ENCODE measurements around the gene PMS2.
"Not testable (repeated sequence)": the region's sequence is repeated elsewhere in the genome, so short reads cannot be mapped to it uniquely, and the experiment has no call there.

PMS2 gene, protein sequence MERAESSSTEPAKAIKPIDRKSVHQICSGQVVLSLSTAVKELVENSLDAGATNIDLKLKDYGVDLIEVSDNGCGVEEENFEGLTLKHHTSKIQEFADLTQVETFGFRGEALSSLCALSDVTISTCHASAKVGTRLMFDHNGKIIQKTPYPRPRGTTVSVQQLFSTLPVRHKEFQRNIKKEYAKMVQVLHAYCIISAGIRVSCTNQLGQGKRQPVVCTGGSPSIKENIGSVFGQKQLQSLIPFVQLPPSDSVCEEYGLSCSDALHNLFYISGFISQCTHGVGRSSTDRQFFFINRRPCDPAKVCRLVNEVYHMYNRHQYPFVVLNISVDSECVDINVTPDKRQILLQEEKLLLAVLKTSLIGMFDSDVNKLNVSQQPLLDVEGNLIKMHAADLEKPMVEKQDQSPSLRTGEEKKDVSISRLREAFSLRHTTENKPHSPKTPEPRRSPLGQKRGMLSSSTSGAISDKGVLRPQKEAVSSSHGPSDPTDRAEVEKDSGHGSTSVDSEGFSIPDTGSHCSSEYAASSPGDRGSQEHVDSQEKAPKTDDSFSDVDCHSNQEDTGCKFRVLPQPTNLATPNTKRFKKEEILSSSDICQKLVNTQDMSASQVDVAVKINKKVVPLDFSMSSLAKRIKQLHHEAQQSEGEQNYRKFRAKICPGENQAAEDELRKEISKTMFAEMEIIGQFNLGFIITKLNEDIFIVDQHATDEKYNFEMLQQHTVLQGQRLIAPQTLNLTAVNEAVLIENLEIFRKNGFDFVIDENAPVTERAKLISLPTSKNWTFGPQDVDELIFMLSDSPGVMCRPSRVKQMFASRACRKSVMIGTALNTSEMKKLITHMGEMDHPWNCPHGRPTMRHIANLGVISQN

DNA sequence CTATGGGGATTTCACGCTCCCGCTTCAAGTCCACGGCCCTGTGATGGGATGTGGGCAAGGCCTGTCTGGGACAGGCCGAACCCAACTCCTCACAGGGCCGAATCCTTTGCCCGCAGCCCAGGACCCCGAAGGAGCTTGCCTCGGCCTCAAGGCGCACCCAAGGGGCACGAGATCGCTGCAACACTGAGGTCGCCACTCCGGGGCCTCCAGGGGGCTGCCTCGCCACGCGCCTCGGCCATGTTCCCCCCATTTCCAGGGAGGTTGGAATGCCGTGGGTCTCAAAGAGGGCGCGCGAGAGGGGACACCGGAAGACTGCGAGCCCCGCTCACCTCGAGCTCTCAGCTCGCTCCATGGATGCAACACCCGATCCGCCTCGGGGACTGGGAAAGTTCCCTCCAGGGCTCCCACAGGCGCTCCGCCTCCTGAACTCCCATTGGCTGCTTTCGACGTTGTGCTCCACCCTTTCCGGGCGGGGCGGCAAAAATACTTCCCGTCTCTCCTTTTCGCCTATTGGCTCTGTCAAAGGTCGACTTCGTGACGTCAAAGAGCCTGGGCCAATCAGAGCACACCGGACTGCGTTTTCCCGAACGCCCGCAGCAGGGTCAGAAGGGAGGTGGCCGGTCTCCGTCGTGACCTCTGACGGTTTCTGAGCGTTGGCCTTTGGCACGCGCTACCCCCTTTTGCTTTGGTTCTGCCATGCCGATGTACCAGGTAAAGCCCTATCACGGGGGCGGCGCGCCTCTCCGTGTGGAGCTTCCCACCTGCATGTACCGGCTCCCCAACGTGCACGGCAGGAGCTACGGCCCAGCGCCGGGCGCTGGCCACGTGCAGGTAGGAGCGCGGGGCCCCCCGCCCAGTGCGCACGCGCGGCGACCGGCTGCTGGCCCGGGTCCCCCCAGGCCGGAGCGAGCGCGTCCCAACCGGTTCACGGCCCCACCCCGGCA is at the start of gene PMS2, which contains the start of gene AIMP2:
Gene PMS2, minus strand, starts transcription at position 382 of the 944 bp plus-strand sequence. Its CDS starts 30 bp downstream, at position 352.
Gene AIMP2, plus strand, starts transcription at position 605 of the 944 bp plus-strand sequence. Its CDS starts 92 bp downstream, at position 697.
- peak; percentile 100 for DNase-seq (ENCODE audit: low spot score)

DNA sequence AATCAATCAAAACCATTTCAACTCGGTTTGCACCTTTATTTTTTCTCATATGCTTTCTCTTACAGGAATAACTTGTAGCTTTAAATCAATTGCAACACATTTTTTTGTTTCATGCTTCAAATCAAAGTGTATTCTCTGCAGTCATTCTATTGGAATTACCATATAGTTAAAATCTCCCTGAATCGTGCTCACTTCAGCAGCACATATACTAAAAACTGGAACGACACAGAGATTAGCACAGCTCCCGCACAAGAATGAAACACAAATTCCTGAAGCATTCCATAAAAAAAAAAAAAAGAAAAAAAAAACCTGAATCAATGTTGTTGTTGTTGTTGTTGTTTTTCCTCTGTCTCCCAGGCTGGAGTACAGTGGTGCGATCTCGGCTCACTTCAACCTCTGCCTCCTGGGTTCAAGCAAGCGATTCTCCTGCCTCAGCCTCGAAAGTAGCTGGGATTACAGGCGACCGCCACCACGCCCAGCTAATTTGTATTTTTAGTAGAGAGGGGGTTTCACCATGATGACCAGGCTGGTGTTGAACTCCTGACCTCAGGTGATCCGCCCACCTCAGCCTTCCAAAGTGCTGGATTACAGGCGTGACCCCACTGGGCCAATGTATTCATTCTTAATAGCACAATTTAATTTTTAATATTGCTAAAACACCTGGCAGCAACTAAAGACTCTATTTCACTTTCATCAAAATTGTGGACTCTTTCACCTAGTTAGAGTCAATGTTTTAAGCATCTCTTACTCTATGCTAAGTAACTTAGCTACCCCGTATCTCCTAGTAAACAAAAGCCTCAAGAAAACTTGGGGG is 48.7 kb upstream of the PMS2 start:
- no peak for DNase-seq (ENCODE audit: low spot score)

DNA sequence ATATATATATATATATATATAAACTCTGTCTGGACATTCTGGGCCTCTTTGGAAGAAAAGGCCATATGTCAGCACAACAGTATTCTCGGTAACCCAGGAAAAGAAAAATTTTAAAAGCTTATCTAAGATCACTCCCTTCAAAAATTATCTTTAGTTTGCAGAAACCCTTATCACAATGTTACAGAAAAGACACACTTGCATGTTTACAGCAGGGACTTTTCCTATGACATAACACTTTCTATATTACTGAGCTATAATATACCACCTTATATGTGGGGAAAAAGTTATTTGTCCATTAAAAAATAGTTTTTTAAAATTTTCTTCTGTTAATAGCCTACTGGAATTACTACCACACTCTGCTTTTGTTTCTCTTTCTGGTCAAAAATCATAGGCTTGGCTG is 47.8 kb upstream of the PMS2 start:
- DNase-seq (ENCODE audit: low spot score), result no peak

DNA sequence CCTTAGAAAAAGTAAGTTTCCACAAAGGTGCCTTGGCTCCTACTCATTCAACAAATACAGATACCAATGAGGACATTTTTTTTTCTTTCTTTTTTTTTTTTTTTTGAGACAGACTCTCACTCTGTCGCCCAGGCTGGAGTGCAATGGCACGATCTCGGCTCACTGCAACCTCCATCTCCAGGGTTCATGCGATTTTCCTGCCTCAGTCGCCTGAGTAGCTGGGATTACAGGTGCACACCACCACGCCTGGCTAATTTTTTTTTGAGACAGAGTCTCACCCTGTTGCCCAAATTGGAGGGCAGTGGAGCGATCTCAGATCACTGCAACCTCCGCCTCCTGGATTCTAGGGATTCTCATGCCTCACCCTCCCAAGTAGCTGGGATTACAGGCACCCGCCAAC is 42.3 kb upstream of the PMS2 start:
- not testable (repeated sequence) for DNase-seq (ENCODE audit: low spot score)

DNA sequence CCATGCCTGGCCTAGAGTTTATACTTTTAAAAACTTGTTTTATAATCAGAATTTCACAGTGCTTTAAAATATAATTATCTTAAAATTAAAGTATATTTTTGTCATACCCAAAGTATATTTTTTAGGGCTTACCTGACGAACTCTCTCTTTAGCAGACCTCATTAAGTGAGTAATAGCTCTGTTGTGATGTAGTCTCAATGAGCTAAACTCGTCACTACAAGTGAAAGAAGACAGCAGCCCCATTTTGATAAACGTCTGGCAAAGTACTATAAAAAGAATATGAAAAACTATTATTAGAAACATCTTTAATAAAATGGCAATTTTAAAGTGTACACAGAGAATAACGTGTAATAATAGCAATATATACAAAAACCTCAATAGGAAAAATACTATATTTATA is 40.9 kb upstream of the PMS2 start:
- DNase-seq (ENCODE audit: low spot score), result no peak

DNA sequence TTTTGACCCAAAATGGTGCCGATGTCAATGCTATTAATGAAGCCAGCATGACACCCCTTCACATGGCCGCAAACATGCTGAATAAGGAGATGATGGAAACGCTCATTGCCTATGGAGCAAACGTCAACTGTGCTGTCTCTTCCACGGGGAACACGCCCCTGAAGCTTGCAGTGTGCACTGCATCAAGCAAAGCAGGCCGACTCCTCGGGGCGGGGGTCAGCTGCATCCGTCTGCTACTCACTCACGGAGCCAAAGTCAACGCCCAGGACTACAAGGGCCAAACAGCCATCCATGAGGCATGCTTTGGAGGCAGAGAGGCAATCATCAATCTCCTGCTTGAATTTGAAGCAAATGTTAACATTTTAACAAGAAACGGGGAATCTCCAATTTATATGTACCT is 26.8 kb upstream of the PMS2 start:
- DNase-seq (ENCODE audit: low spot score), result no peak

DNA sequence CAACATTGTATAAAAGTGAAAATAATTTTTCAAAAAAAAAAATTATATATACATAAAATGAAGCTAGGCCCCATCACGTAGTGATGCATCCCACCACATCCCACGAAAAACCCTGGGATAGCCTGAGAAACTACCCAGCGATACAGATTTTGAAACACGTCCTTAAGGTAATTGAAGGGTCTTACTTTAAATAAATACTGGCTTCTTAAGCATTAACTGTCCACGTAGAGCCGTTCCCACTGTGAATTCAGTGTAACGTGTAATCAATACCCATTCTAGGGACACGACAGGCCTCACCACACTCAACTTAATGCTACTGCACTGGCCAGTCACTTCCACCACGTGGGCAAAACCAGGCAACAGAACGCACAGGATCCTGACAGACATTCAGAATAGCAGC is 26.3 kb upstream of the PMS2 start:
- no peak for DNase-seq (ENCODE audit: low spot score)

DNA sequence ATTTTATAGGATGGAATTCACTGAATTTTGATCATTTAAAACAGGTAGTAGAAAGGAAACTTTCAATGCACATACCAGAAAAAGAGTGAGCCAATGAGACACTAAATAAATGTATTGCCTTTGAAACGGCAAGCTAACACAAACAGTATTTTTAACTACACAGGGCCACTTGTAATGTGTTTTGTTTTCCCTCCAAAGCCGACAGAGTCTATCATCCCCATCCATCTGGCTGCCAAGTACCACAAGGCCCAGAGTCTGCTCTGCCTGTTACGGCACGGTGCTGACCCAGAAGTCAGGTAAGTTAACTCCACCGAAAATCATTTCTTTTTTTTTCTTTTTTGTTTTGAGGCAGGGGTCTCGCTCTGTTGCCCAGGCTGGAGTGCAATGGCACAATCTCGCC is 23.8 kb upstream of the PMS2 start:
- no peak for DNase-seq (ENCODE audit: low spot score)

DNA sequence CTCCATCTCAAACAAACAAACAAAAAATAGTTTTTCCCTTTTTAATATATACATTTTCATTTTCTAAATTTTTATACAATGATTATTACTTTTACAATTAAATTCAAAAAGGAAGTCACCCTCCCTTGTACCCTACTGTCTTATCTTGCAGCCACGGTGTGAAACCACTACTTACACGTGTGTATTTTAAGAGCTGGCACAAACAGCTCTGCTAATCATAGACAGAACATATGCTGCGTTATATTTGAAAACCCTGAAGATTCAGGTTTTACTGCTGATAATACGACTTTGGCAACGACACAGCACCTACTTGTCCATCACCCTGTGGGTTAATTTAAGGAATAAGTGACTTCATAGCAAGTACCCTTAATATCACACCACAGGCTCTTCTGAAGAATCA is 23.3 kb upstream of the PMS2 start:
- DNase-seq (ENCODE audit: low spot score), result no peak

DNA sequence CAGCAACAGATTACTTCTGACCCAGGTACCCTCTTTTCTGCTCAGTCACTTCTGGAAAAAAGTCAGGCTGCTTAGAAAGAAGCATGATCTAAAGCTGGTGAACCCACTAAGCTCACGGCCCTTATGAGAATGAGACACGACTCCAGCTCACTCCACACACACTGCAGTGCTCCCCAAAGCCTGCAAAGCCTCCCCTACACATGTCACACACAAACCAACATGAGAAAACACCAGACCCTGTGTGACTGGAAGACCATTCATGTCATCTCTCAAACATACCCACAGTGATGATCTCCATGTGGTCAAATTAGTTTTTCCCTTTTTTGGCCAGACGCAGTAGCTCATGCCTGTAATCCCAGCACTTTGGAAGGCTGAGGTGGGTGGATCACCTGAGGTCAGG is 22.7 kb upstream of the PMS2 start:
- DNase-seq (ENCODE audit: low spot score), result no peak

DNA sequence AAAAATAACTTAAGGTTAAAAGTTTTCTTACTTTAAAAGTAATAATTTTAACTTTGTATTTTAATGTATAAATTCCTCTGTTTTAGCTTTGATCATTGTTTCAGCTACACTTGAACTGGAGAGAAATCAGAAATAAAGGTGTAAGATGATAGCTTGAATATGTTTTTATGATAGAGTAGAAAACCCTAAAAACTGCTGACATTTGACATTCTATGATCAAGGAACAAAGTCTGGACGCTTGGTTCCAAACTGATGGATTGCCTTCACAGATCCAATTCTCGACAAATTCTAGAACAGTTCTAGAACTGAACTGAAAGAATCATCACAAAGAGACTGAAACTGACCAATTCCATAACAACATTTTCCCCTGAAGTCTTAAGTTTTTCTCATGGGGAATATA is 22.1 kb upstream of the PMS2 start, which contains the start of gene ANKRD61:
Gene ANKRD61, plus strand, starts transcription at position 389 of the 400 bp plus-strand sequence. Its CDS starts 0 bp downstream, at position 389.
- no peak for DNase-seq (ENCODE audit: low spot score)

DNA sequence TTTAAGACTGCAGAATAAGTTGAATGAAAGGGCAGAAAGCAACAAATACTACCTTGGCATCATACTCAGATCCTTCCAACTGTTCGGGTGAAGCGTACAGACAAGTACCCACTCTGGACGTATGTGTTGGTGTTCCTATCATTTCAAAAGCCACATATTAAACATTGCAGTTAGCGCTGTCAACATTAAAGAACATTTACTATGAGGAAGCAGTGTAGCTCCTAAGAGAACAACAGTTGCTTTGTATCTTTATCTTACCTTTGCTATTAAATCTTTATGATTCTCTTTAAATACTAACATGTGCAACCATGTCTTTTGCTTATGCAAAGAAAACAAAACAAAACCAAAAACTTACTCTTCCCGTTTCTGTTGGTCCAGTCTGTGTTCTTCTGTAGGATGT is 19.7 kb upstream of the PMS2 start:
- DNase-seq (ENCODE audit: low spot score), result no peak

DNA sequence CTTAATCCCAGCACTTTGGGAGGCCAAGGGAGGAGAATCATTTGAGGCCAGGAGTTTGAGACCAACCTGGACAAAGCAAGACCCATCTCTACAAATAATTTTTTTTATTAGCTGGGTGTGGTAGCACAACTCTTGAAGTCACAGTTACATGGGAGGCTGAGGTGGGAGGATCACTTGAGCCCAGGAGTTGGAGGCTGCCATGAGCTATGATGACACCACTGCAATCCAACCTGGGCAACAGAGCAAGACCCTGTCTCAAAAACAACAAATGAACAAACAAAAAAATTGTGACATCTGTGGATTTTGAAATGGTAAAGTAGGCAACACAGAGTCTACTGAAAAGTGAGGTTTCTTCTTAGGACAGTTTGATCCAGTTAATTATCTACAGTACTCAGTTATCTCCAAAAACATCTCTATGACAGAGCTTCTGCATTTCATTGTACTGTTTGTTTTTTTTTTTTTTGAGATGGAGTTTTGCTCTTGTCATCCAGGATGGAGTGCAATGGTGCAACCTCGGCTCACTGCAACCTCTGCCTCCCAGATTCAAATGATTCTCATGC is 19.0 kb upstream of the PMS2 start:
- DNase-seq (ENCODE audit: low spot score), result no peak

DNA sequence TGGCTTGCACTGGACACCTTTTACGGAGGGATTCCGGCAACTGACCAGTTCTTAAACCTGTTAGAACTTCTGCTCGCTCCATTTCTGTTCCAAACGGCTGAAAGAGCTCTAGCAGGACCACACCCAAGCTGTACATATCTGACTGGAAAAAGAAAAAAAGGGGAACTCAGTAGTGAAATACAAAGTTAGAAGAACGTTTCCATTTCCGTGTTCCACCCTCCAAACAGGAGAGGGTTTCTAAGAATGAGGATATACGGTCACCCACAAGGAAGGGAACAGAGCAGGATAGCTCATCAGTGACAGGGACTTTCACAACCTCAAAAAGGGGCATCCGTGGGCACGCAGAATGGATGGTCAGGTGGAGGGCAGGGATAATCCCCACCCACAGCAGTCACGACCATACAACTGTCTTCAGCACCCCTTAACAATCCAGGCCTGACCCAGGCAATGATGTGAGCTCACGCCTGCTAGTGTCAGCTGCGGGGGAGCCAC is 18.0 kb upstream of the PMS2 start:
- no peak for DNase-seq (ENCODE audit: low spot score)

DNA sequence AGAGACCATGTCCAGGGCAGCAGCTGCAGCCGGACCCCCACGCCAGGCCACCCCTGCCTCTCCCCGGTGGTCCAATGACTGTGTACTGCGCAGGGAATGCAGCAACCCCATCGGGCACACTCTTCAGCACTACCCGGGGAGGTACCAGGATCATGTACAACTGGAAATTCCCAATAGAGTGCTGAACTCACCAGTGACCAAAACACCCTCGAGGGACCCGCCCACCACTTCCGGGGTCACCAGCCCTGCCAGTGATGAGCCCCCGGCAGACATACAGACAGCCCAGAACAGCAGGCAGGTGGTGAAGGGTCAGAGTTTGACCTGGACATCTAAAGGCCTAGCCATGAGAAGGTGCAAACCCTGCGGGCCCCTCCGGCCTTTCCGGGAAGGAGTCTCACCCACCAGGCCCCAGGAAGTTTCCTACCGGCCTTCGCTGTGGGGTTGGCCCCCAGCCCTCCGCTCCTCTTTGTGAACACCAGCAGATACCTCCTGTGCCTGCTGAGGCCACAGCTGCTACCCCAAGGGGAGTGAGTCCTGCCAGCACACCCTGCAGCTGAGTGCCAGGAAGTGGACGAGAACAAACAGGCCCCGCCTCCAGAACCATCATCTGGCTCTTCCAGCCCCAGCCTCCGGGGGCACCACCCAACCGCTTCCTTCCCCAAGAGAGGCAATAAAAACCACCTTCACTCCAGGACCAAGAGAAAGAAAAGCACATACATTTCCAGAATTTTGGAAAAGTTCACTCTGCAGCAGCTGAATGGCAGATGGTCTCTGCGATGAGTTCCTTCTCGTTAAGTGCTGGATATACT is 17.4 kb upstream of the PMS2 start:
- peak; percentile 34 for DNase-seq (ENCODE audit: low spot score)

DNA sequence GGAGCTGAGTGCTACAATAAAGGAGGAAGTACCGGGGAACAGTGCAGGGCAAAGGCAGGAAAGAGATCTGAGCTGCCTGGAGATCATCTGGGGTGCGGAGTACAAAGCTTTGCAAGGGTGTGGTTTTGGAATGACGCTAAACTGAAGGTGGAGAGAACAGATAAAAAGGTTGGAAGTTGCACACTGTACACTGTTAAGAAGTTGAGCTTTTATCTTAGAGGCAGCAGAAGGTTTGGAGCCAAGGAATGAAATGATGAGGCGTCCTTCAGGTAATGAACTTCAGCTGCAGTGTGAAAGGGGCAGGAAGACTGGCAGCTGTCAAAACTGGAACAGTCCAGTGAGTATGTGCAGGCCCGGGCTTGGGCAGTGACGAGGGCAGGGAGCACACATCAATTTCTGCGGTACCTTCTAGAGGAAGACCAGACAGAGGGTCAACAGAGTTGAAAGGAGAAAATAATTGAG is 15.2 kb upstream of the PMS2 start:
- no peak for DNase-seq (ENCODE audit: low spot score)

DNA sequence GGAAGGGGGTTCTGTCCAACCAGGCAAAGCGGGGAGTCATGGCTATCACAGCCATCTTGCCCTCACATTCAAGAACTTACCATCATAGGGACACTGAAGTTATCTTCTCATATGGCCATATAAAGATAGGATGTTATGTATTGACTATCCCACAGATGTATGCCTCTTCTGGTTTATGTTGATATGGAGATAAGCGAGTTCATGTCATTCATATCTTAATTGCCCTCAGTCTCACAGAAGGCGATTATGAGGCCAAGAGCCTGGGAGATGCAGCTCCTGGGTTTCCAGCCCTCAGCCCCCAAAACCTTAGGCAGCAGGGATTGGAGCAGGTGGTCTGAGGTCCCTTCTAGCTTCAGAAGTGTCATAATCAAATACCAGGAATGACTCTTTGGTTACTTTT is 13.9 kb upstream of the PMS2 start:
- DNase-seq (ENCODE audit: low spot score), result no peak

DNA sequence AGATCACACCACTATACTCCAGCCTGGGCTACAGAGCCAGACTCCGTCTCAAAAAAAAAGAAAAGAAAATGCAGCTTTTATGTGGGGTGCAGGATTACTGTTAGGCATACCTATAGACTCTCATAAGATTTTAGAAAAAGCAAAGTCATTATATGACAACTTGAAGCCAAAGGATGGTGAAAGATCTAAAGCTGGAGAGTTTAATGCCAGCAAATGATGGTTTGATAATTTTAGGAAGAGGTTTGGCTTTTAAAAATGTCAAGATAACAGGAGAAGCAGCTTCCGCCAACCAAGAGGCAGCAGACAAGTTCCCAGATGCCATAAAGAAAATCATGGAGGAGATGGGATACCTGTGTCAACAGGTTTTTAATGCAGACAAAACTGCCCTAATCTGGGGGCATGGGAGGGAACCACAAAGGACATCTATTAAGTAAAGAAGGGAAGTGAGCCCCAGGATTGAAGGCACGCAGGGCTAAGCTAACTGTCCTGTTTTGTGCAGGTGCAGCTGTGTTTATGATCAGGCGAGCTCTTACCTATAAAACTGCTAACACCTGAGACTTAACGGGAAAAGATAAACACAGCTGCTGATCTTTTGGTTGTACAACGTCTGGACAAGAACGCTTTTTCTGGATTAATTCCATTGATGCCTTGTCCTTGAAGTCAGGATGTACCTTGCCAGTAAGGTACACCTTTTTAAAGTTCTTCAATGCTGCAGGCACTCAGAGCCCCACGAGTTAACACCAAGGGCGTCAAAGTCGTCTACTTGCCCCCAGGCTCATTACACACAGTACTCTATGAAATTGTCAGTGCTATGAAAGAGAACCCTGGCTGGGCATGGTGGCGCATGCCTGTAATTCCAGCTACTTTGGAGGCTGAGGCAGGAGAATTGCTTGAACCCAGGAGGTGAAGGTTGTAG is 11.8 kb upstream of the PMS2 start:
- no peak for DNase-seq (ENCODE audit: low spot score)

DNA sequence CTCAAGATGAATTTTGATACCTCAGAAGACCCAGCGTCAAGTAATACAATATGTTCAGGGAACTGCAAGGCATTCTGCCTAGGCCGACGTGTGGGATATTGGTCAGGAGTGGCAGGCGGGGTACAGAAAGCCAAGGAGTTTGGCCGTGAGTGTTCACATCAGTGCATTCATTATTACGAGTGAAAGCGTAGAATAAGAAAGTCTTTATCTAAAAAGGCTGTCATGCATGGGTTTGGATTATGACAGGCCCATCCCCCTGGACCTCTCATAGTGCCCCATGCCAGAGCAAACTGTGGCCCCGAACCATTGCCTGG is 7.8 kb upstream of the PMS2 start:
- DNase-seq (ENCODE audit: low spot score), result no peak

Measured in LoVo (cell line).